ENCODE data around the gene PON2. TPM values are rescaled to one million over a fixed set of nuclear protein-coding genes. Genes with fewer than 3 reads are reported as not detected.

Gene PON2
- total and polyA plus RNA-seq, 2 of the 13 experiments (the other 11 are each of a cell fraction or from before 2014, with no cell fraction given): 202 to 217 TPM

DNA sequence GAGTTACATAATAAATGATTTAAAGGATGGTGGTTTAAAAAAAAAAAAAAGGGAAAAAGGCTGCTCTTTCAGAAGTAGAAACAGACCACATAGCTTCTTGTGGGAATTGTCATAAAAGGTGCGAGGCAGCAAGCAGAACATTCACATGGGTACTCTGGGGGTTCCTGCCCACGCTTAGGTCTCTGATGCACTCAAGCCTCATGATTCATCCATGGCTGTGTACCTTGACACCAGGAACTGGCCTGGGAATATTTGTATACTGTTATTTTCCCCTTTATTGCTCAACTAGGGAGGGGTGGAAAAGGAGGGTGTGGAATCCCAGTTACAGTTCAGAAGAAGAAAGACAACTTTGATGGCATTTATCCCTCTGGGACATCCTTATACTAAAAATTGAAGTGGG lies 4.0 kb downstream of the PON2 start (continued):
- TF ChIP-seq ZBTB7B (CRISPR knock-in tag; IDR thresholded peaks at IDR 0.05): no peak
- TF ChIP-seq, protein P1, sequence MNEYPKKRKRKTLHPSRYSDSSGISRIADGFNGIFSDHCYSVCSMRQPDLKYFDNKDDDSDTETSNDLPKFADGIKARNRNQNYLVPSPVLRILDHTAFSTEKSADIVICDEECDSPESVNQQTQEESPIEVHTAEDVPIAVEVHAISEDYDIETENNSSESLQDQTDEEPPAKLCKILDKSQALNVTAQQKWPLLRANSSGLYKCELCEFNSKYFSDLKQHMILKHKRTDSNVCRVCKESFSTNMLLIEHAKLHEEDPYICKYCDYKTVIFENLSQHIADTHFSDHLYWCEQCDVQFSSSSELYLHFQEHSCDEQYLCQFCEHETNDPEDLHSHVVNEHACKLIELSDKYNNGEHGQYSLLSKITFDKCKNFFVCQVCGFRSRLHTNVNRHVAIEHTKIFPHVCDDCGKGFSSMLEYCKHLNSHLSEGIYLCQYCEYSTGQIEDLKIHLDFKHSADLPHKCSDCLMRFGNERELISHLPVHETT (CRISPR knock-in tag; conservative IDR thresholded peaks at IDR 0.05): no peak
- TF ChIP-seq, protein P2, sequence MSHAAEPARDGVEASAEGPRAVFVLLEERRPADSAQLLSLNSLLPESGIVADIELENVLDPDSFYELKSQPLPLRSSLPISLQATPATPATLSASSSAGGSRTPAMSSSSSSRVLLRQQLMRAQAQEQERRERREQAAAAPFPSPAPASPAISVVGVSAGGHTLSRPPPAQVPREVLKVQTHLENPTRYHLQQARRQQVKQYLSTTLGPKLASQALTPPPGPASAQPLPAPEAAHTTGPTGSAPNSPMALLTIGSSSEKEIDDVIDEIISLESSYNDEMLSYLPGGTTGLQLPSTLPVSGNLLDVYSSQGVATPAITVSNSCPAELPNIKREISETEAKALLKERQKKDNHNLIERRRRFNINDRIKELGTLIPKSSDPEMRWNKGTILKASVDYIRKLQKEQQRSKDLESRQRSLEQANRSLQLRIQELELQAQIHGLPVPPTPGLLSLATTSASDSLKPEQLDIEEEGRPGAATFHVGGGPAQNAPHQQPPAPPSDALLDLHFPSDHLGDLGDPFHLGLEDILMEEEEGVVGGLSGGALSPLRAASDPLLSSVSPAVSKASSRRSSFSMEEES (CRISPR knock-in tag; IDR thresholded peaks at IDR 0.05): peak; percentile 56; the same call in 1 of the 2 replicates
- TF ChIP-seq NFIC (IDR thresholded peaks at IDR 0.05; ENCODE audit: low read length): peak; percentile 60; the same call in 1 of the 2 replicates
- peak in 1 of 2 experiments; percentile 73; a peak in 2 of 4 replicates for TF ChIP-seq EP300 (IDR thresholded peaks at IDR 0.05; ENCODE audit: low read depth in 2 of 2, low read length in 2 of 2)
- no peak for TF ChIP-seq EP300 (CRISPR knock-in tag; IDR thresholded peaks at IDR 0.05; ENCODE audit: borderline replicate concordance)
- peak; percentile 36; the same call in 1 of the 2 replicates for TF ChIP-seq FOXP1 (IDR thresholded peaks at IDR 0.05)
- peak; percentile 92 for TF ChIP-seq FOXP1 (CRISPR knock-in tag; IDR thresholded peaks at IDR 0.05)
- TF ChIP-seq ZNF451 (CRISPR knock-in tag; IDR thresholded peaks at IDR 0.05): no peak
- TF ChIP-seq, protein P3, sequence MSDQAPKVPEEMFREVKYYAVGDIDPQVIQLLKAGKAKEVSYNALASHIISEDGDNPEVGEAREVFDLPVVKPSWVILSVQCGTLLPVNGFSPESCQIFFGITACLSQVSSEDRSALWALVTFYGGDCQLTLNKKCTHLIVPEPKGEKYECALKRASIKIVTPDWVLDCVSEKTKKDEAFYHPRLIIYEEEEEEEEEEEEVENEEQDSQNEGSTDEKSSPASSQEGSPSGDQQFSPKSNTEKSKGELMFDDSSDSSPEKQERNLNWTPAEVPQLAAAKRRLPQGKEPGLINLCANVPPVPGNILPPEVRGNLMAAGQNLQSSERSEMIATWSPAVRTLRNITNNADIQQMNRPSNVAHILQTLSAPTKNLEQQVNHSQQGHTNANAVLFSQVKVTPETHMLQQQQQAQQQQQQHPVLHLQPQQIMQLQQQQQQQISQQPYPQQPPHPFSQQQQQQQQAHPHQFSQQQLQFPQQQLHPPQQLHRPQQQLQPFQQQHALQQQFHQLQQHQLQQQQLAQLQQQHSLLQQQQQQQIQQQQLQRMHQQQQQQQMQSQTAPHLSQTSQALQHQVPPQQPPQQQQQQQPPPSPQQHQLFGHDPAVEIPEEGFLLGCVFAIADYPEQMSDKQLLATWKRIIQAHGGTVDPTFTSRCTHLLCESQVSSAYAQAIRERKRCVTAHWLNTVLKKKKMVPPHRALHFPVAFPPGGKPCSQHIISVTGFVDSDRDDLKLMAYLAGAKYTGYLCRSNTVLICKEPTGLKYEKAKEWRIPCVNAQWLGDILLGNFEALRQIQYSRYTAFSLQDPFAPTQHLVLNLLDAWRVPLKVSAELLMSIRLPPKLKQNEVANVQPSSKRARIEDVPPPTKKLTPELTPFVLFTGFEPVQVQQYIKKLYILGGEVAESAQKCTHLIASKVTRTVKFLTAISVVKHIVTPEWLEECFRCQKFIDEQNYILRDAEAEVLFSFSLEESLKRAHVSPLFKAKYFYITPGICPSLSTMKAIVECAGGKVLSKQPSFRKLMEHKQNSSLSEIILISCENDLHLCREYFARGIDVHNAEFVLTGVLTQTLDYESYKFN (CRISPR knock-in tag; conservative IDR thresholded peaks at IDR 0.05): peak; percentile 76
- no peak for TF ChIP-seq TSC22D2 (CRISPR knock-in tag; IDR thresholded peaks at IDR 0.05; ENCODE audit: borderline replicate concordance)
- no peak for TF ChIP-seq ZNF878 (CRISPR knock-in tag; IDR thresholded peaks at IDR 0.05)
- peak; percentile 61; the same call in 1 of the 2 replicates for TF ChIP-seq ERF (CRISPR knock-in tag; IDR thresholded peaks at IDR 0.05)
- no peak for TF ChIP-seq XRCC5 (optimal IDR thresholded peaks at IDR 0.05; ENCODE audit: low read length)
- TF ChIP-seq ZSCAN22 (CRISPR knock-in tag; IDR thresholded peaks at IDR 0.05): no peak
- TF ChIP-seq, protein P4, sequence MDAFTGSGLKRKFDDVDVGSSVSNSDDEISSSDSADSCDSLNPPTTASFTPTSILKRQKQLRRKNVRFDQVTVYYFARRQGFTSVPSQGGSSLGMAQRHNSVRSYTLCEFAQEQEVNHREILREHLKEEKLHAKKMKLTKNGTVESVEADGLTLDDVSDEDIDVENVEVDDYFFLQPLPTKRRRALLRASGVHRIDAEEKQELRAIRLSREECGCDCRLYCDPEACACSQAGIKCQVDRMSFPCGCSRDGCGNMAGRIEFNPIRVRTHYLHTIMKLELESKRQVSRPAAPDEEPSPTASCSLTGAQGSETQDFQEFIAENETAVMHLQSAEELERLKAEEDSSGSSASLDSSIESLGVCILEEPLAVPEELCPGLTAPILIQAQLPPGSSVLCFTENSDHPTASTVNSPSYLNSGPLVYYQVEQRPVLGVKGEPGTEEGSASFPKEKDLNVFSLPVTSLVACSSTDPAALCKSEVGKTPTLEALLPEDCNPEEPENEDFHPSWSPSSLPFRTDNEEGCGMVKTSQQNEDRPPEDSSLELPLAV (CRISPR knock-in tag; conservative IDR thresholded peaks at IDR 0.05; ENCODE audit: low read depth): no peak
- TF ChIP-seq ARID2 (CRISPR knock-in tag; IDR thresholded peaks at IDR 0.05; ENCODE audit: borderline replicate concordance): no peak
- no peak for TF ChIP-seq ZBTB3 (CRISPR knock-in tag; IDR thresholded peaks at IDR 0.05; ENCODE audit: borderline replicate concordance, low read depth)
- no peak for TF ChIP-seq ZNF792 (CRISPR knock-in tag; IDR thresholded peaks at IDR 0.05)
- no peak for TF ChIP-seq ZIK1 (CRISPR knock-in tag; IDR thresholded peaks at IDR 0.05; ENCODE audit: borderline replicate concordance, low read depth)
- no peak for TF ChIP-seq NR3C1 (CRISPR knock-in tag; IDR thresholded peaks at IDR 0.05)
- no peak for TF ChIP-seq RCOR2 (CRISPR knock-in tag; IDR thresholded peaks at IDR 0.05)
- no peak for TF ChIP-seq ZSCAN21 (CRISPR knock-in tag; IDR thresholded peaks at IDR 0.05; ENCODE audit: borderline replicate concordance)
- TF ChIP-seq KDM3A (CRISPR knock-in tag; IDR thresholded peaks at IDR 0.05; ENCODE audit: low read depth): no peak

Data from HepG2 (cell line).